NCI-H1694 (cell line): ENCODE measurements around the gene INPP5A.

Experiments used
- DNase-seq: peaks from one replicate; lab custom pipeline; 2025; lab: John Stamatoyannopoulos, UW

The INPP5A gene

DNA sequence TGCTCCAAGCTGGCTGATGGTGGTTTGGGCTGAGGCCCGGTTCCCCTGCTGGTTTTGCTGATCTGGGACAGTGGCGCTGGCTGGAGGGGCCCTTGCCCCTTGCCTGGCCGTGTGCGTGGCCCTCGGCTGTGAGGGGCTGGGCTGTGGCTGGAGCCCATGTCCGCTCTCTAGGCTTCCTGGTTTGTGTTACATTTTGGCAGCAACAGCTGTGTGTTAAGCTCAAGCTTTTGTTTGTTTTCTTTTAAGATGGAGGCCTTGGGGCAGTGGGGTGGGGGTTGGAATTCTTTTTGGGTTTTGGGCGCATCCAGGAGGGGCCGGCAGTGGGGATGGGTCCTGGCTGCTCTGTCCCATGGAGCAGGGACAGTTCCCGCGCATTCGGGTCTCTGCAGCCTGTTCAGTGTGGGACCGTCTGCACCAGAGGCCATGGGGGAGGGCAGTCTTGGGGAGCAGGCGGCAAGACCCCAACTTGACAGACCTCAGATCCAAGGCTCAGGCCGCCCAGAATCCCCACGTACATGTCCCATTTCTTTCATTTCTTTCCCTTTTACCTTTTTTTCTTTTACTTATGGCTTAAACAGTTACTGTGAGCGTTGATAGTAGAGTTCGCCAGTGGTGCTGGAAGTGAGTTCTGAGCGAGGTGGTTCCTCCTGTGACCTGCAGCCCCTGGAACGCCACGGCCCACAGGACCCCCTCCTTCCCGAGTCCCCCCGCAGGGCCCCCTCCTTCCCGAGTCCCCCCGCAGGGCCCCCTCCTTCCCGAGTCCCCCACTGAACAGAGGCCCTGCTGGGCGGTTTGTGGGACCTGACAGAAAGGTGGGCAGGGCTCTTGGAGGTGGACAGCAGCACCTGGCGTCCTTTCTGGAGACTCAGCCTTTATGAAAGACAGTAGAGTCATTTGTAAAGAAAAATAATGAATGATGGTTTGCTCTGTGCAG lies 75.3 kb downstream of the INPP5A start:
- no peak for DNase-seq

DNA sequence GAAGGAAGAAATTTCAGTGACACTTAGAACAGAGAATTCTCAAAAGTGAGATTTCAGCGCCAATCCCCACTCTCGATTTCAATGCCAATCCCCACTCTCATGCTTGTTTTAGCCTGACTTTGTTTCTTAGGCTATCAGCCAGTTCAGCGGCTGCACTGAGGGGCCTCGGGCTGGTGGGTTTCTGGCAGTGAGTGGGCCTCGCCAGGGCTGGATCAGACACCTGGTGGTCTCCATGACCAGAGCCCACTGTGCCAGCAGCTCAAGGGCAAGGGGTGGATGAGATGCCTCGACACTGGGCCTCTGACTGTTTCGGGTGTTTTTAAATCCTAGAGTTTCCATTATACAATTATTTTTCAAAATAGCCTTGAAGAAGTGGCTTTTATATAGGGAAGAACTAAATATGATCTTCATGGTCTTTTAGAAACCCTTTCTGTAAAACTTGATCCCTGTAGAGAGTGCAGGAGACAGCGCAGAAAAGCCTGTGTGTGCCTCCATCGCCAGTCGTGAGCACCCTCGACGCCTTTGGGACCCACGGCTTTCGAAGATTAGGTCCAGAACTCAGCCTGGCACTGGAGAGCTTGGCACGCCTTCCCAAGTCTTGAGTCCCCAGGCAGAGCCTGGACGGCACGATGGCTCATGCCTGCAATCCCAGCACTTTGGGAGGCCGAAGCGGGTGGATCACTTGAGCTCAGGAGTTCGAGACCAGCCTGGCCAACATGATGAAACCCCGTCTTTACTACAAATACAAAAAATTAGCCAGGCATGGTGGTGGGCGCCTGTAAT lies 76.2 kb downstream of the INPP5A start:
- DNase-seq = no peak

DNA sequence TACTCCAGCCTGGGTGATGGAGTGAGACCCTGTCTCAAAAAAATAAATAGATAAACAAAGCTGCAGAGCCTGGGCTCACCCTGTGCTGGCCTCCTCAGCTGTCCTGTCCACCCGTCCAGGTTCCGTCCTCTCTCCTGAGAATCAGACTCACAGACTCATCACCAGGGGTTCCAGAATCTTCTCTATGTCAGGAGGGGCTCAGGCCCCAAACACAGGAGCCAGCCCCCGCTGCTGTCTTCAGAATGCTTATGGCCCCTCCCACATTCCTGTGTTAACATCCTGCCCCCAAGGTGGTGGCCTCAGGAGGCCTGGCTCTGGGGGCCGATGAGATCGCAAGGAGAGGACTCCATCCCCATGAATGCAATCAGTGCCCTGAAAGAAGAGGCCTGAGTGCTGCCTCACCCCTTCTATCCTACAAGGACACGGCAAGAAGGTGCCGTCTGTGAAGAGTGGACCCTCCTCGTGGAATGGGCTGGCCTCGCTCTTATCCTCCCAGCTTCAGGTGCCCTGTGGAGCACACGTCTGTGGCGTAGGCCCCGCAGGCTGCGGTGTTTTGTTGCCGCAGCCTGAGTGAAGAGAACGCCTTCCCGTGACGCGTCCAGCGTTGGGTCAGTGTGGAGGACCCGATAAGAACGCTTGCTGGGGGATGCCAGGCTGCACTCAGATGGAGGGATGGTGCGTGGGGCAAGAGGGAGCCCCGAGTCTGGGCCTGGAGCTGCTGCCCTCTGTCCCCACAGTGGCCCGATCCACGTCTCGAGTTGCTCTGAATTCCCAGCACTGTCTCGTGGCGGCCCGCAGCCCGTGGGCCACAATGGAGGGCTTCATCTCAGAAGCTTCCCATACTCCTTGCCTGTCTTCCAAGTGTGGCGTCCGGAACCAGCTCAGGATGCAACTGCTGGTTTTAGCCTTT lies 77.1 kb downstream of the INPP5A start:
- no peak for DNase-seq

DNA sequence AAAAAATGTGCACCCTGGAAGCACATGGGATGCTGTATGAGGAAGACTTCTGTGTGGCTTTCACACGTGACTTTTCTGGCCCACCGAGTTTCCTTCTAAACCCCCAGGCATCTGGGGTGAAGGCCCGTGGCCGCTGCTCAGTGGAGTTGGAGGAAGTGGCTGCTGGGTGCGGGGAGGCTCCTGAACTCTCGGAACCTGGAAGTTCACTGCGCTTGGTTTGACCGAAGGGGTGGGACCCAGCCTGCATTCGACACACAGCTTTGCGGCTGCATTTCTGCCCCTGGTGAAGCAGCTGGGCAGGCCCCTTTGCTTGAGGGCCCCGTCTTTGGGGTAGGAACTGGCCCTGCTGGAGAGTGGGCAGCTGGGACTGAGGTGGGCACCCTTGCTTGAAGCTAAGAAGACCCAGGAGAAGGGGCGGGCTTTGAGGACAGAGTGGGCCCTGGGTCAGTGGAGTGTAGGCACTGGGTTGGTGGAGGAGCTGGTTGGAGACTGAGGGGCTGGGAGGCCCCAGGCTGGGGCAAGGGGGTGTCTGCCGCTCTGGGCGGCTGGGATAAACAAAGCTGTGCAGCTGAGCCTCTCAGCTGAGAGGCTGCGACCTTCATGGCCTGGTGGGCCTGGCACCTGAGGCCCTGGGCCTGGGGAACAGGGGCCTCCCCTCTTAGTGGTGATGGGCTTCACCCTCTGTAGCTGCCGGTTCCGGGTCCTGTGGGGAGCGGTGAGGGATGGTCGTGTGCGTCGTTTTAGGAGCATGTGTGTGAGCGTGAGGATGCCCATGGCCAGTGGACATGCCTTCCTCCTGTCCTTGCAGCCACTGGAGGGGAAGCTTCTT lies 78.0 kb downstream of the INPP5A start:
- no peak for DNase-seq

DNA sequence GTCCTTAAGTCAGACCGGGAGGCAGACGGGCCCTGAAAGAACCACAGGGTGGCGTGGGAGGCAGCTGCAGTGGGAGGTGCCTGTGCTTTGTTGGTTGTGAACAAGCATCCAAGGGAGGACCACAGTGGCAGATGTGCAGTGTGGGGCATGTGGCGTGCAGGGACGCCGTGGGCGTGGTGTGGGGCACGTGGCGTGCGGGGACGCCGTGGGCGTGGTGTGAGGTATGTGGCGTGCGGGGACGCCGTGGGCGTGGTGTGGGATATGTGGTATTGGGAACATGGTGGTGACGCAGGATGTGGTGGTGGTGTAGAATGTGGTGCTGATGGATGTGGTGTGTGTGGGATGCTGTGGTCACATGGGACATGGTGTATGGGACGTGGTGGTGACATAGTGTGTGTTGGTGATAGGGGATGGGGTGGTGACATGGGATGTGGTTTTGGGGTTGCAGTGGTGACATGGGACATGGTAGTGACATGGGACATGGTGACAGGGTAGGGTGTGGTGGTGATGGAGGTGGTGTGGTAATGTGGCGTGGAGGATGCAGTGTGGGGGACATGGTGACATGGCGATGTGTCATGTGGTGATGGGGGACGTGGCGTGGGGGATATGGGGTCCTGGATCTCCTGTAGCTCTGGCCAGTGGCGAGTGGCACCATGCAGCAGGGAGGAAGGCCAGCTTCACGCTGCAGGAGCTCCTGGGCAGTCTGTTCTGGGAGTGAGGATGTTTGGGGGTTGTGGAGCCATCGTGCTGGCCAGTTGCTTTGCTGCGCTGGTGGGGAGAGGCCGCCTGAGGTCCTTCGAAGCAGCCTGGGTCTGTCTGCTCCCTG lies 78.8 kb downstream of the INPP5A start:
- DNase-seq = no peak

DNA sequence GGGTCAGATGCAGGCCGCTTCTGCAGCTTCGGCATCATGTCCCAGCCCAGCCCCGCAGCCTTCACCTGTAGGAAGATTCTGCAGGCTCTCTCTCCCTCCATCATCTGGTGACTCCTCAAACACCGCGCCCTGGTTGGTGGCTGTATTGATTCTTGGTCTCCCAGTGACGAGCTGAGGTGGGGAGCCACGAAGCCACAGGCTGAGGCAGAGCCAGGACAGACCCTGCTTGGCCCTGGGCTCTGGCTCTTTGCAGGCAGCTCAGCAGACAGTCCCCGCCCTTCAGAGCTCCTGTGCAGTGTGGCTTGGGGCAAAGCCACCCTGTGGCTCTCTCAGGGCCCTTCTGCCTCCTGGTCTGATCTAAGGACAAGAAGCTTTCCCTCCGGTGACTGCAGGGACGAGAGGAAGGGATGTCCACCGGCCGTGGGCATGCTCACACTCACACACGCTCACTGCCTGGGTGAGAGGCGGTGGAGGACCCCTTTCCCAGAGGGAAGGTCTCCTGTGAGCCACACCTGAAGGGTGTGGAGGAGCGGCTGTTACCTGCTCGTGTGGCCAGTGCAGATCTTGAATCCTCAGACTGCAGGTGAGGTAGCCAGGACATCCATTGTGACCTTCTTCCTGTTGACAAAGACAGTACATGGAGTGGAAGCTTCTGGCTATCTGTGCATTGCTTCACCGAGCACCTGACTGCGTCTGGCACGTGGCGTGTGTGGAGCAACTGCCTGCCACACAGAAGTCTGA lies 79.6 kb downstream of the INPP5A start:
- no peak for DNase-seq

DNA sequence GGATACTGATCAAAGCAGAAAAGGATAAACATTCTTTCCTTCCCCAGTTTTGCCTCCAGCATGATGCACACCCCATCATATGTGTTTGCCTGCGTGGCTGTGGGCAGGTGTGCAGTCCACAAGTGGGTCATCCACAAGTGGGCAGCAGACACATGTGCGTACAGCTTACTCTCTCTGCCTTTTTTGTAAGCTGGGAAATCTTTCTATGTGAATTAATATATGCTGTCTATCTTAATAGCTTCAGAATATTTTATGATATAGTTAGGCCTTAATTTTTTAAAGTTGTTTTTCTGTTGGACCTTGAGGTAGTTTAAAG lies 80.1 kb downstream of the INPP5A start:
- no peak for DNase-seq

DNA sequence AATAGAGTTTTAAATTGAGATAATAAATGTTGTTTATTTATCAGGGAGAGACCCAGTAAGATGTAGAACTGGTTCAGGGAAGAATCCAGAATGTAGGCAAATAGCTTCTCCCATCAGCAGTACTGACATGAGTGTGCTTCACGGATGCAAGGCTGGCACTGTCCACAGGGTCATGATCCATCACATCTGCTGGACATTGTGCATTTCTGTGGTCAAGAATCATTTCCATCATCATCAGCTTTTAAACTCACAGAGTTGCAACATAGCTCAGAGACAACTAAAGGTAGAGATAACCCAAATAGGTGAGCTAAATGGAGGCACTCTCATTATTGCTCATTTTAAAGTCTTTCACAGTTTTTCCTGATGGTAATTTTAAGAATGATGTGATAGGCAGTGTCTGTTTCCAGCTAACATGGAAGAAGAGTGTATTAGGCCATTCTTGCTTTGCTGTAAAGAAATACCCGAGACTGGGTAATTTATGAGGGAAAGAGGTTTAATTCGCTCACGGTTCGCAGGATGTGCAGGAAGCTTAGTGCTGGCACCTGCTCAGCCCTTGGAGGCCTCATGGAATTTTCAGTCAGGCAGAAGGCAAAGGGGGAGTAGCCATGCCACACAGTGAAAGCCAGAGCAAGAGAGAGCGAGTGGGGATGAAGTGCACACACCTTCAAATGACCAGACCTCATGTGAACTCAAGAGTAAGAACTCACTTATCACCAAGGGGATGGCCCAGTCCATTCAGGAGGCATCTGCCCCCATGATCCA lies 80.8 kb downstream of the INPP5A start:
- DNase-seq = no peak

DNA sequence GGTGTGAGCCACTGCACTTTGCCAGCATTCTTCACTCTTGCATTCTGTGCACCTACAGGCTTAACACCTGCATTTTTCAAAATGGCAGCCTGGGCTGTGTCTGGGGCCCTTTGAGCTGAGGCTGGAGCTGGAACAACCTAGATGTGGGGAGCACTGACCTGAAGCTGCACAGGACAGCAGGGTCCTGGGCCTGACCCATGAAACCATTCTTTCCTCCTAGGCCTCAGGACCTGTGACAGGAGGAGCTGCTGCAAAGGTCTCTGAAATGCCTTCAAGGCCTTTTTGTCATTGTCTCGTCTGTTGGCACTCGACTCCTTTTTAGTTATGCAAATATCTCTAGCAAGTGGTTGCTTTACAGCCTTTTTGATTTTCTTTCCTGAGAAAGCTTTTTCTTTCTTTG lies 82.3 kb downstream of the INPP5A start:
- no peak for DNase-seq

DNA sequence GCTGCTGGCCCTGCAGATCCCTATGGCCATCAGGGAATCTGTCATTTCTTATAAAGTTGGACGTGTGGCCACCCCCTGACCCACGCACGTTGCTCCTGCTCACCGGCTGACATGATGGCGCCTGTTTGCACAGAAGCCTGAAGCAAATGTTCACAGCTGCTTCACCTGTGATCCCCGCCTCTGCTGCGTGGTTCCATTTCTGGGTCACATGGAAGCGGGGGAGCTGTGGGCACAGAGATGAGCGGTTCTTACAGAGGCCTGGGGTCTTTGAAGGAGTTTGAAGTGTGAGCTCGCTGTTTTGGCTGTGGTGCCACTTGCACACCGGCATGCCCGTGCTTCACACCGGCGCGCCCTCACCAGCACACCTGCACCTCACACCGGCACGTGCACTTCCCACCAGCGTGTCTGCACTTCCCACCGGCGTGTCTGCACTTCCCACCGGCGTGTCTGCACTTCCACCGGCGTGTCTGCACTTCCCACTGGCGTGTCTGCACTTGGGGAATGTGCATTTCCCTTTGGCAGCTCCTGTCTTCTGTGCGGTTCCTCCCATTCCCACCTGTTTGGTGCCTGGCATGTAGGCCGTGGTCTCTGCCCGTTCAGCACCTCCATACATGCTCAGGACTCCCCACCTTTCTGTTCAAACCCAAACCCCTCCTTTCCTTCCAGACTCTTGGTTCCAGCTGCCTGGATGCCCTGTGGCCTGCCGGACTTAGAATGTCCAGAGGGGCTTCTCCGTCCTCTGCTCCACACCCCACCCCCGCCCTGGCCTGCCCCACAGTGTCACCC lies 86.7 kb downstream of the INPP5A start:
- no peak for DNase-seq

DNA sequence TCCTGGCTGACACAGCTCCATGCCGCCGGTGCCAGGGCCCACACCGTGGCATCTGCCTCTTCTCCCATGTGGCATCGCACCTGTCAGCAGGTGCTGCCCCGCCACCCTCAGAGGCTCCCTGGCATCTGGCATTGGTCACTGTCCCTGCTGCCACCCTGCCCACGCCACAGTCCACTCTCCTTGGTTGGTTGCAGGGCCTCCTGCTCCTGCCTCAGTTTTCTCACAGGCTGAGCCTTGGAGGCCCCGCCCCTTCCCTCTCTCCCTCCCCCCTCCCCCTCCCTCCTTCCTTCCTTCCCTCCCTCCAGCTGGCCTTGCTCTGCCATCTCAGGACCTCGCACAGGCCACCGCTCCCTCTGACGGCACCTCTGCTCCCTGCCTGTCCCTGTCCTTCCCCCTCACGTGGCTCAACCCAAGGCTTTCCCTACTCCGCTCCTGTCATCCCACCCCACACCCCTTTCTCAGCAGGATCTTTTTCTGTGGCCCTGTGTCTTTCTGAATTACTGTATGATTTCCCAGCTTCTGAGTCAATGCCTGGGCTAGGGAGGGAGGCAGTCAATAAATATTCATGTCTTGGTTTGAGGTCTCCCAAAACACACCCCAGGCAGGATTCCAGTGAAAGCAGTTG lies 87.4 kb downstream of the INPP5A start:
- DNase-seq = no peak

DNA sequence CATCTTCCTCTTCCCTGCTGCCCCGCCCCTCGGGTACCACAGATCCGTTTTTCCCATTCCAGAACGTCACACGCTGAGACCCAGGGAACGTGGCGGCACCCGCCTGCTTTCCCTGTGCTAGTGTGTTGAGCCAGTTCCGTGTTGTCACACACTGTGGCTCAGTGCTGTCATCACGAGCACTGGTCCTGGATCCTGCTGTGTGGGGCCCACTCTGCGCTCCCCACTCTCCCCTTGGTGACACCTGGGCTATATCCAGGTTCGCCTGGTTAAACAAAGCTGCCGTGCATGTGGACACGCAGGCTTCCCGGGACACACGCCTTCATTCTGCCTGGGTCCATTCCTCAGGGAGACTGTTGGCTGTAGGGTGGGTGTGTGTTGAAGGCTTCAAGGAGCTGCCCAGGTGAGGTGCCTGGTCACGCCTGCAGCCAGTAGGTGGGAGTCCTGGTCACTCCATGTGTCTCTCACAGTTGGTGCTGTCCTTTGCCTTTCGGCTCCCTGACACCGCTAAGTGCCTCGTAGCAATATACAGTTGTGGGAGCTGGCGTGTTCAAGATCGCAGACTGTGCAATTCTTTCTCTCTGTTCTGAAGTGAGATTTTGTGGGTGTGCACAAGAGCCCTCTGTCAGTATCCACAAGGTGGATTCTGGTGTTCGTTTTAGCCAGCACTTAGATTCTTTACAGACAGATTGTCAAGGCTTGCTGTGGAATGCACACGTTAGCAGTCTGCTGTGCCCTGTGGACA lies 88.6 kb downstream of the INPP5A start:
- DNase-seq = no peak

DNA sequence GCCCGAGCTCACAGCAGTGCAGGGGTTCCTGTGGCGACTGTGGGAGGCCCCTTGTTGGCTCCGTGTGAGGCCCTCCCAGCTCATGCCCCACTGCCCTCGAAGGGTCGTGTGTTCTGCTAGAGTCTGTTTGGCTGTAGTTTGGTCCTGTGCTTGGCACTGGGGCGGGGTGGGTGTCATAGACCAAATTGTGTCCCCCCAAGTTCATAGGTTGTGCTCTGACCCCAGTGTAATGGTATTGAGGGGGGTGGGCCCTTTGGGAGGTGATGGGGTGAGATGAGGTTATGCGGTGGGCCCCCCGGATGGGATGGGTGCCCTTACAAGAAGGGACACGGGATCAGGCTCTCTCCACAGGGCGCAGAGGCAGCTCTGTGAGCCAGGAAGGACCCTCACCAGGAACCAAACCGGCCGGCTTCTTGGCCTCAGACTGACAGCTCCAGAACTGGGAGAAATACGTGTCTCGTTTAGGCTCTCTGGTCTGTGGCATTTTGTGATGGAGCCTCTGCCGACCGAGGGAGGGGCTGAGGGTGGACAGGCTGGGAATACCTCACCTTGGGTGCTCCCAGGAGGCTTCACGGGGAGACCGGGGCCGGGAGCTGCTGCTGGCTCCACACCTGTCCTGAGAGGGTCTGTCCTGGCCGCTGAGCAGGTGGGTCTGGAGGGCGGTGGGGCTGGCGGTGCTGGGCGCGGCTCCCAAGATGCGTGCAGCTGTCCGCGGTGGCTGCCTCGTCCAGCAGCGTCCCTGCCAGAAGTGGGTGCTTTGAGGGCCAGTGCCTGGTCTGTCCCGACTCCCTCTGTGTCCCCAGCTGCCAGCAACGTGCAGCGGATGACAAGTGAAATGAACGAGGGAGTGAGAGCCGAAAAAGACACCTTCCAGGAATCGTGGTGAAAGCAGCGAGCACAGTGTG lies 89.4 kb downstream of the INPP5A start:
- no peak for DNase-seq

DNA sequence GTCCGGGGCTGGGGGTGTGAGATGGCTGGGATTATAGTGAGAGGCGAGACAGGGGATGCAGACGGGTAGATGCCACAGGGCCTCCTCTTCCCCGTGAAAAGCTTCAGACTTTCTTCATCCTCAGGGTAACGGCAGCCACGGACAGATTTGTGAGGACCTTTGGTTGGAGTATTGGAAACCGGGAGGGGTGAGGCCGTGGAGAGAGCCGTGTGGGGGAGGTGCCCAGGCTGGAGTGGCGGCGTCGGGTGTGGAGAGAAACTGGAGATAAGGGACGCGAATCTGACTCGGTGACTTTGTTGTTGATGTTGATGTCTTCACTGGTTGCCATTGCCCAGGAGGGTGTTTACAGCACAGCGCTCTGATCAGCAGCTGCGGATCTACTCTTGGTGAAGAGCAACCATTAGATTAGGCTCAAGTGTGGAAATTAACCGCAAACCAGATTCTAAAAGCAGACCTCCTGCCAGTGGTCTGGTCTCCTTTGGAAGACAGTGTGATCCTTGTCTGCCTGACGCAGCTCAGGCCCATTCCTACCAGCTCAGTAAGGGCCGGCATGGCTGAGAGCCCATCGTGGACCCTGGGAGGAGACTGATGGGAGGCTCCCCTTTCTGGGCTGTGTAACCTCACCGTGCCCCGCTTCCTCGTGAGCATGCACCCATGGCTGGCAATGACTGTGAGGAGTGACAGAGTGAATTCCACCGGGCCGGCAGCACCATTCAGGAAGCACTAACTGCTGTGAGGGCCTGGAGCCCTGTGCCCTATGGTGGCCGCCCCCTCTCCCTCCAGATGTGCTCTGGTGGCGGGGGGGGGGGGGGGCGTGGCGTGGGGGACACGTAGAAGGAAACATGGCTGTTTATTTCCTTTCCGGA lies 90.3 kb downstream of the INPP5A start:
- no peak for DNase-seq
